KBM-7 (cell line): ENCODE measurements around the gene FOXP1.

Experiments used
- DNase-seq: peaks from one replicate; pipeline ENCODE4 v3.0.0-alpha.2; 2015
- in situ Hi-C: fragments of 300-500 bp; cut with MboI; formaldehyde crosslinking; loops from 2 replicates; pipeline ENCODE4 v1.14.3; 2020; ENCODE audit warnings: low sequenced_read_pairs, low pct_unique_long_range_greater_than_20kb, mixed read lengths

The FOXP1 gene

GRCh38 chr3:71251156-71251775, 332.3 kb downstream of the FOXP1 start:
- DNase-seq: no peak
- in situ Hi-C loops: no loop called here

GRCh38 chr3:71250026-71250425, 333.5 kb downstream of the FOXP1 start:
- DNase-seq: no peak
- in situ Hi-C loops: no loop called here

GRCh38 chr3:71247958-71248335, 335.6 kb downstream of the FOXP1 start:
- no peak for DNase-seq
- in situ Hi-C loops: no loop called here

- in situ Hi-C loops: no loop called here
- no peak for DNase-seq
These were observed 336.1 kb downstream of the FOXP1 start for GRCh38 chr3:71247221-71247957.

- no peak for DNase-seq
- in situ Hi-C loops: no loop called here
These were observed 337.3 kb downstream of the FOXP1 start for GRCh38 chr3:71245971-71246880.

- DNase-seq: no peak
- in situ Hi-C loops: no loop called here
These were observed 338.6 kb downstream of the FOXP1 start for GRCh38 chr3:71244826-71245488.

- in situ Hi-C loops: no loop called here
These were observed 339.2 kb downstream of the FOXP1 start for GRCh38 chr3:71244153-71244825.

GRCh38 chr3:71243229-71243628, 340.3 kb downstream of the FOXP1 start:
- DNase-seq: no peak
- in situ Hi-C loops: no loop called here

More at GRCh38 chr3:71244153-71244825, 339.2 kb downstream of the FOXP1 start:
- no peak for DNase-seq

GRCh38 chr3:71241981-71242560, 341.5 kb downstream of the FOXP1 start:
- in situ Hi-C loops: no loop called here
- DNase-seq: no peak

GRCh38 chr3:71241246-71241901, 342.2 kb downstream of the FOXP1 start:
- in situ Hi-C loops: no loop called here
- no peak for DNase-seq

- in situ Hi-C loops: no loop called here
- DNase-seq: no peak
These were observed 343.5 kb downstream of the FOXP1 start for GRCh38 chr3:71240034-71240433.

GRCh38 chr3:71238355-71238757, 345.2 kb downstream of the FOXP1 start:
- in situ Hi-C loops: no loop called here
- DNase-seq: no peak

- no peak for DNase-seq
- in situ Hi-C loops: no loop called here
These were observed 345.9 kb downstream of the FOXP1 start for GRCh38 chr3:71237672-71238071.

- in situ Hi-C loops: no loop called here
- no peak for DNase-seq
These were observed 347.7 kb downstream of the FOXP1 start for GRCh38 chr3:71235846-71236245.

- DNase-seq: no peak
- in situ Hi-C loops: no loop called here
These were observed 350.6 kb downstream of the FOXP1 start for GRCh38 chr3:71232895-71233294.

- in situ Hi-C loops: no loop called here
- no peak for DNase-seq
These were observed 351.3 kb downstream of the FOXP1 start for GRCh38 chr3:71232175-71232679.

- in situ Hi-C loops: no loop called here
- DNase-seq: no peak
These were observed 351.8 kb downstream of the FOXP1 start for GRCh38 chr3:71231680-71232079.
